PC-3 (cell line): ENCODE results near the gene SEC23IP. TPM values are rescaled to one million over a fixed set of nuclear protein-coding genes. Genes with fewer than 3 reads are reported as not detected.

Experiments
- ATAC-seq: fragments of 200-7000 bp; cut with Tn5 transposase; 2 replicates; pipeline ENCODE4 v1.9.1; 2020; ENCODE audit warnings: mild to moderate bottlenecking, moderate library complexity
- BruUV-seq: library from RNA; stranded (reverse); fragments of 400-500 nt; replicated peaks from 2 replicates; lab custom pipeline; 2021; lab: Mats Ljungman, UMichigan
- CTCF ChIA-PET: fragments of 300-600 bp; sonication (Branson Sonifier 250); formaldehyde crosslinking; loops from one replicate; lab custom pipeline; 2022; ENCODE audit warnings: antibody characterized with exemption; lab: Charles Lee
- POLR2A ChIA-PET: fragments of 300-600 bp; sonication (Branson Sonifier 250); formaldehyde crosslinking; loops from one replicate; lab custom pipeline; 2022; ENCODE audit warnings: antibody characterized with exemption; ENCODE audit not compliant: unreplicated experiment; lab: Charles Lee
- DNase-seq: peaks from one replicate; pipeline ENCODE4 v3.0.0-alpha.2; 2015
- H2AFZ ChIP-seq: fragments of 300-600 bp; sonication (generic); 2 replicates; pipeline ENCODE4 v1.6.0; 2016; ENCODE audit warnings: antibody characterized with exemption, low read length
- H3F3A ChIP-seq: fragments of 300-600 bp; sonication (generic); one replicate; pipeline ENCODE4 v1.6.0; 2017; ENCODE audit warnings: antibody characterized with exemption, low read length, control low read depth, mild to moderate bottlenecking; ENCODE audit not compliant: unreplicated experiment
- H3K27ac ChIP-seq: fragments of 300-600 bp; sonication (generic); 2 replicates; pipeline ENCODE4 v1.5.1; 2016; ENCODE audit warnings: mild to moderate bottlenecking, low read length
- H3K27me3 ChIP-seq: fragments of 300-600 bp; sonication (generic); 2 replicates; pipeline ENCODE4 v1.6.1; 2016; ENCODE audit warnings: low read length, mixed read lengths
- H3K36me3 ChIP-seq: fragments of 300-600 bp; sonication (generic); 2 replicates; pipeline ENCODE4 v1.6.1; 2016; ENCODE audit warnings: low read depth, mixed run types, low read length, mixed read lengths
- H3K4me1 ChIP-seq: fragments of 300-600 bp; sonication (generic); 2 replicates; pipeline ENCODE4 v1.5.1; 2016; ENCODE audit warnings: low read length; ENCODE audit not compliant: insufficient read depth
- H3K4me2 ChIP-seq: fragments of 300-600 bp; sonication (generic); 2 replicates; pipeline ENCODE4 v1.6.0; 2016; ENCODE audit warnings: low read length
- H3K4me3 ChIP-seq: fragments of 300-600 bp; sonication (generic); 2 replicates; pipeline ENCODE4 v1.5.1; 2016; ENCODE audit warnings: mild to moderate bottlenecking, low read length, mixed read lengths
- H3K79me2 ChIP-seq: fragments of 300-600 bp; sonication (generic); 2 replicates; pipeline ENCODE4 v1.6.1; 2017; ENCODE audit warnings: low read length, mixed read lengths
- H3K9ac ChIP-seq: fragments of 300-600 bp; sonication (generic); 2 replicates; pipeline ENCODE4 v1.6.0; 2016; ENCODE audit warnings: mild to moderate bottlenecking, low read length
- H3K9me2 ChIP-seq: fragments of 300-600 bp; sonication (generic); replicated peaks from 2 replicates; pipeline ENCODE4 v1.6.1; 2016; ENCODE audit warnings: mixed run types, low read length, mixed read lengths
- H3K9me3 ChIP-seq: fragments of 300-600 bp; sonication (generic); 2 replicates; pipeline ENCODE4 v1.6.1; 2016; ENCODE audit warnings: low read length, mixed read lengths
- H4K20me1 ChIP-seq: fragments of 300-600 bp; sonication (generic); 2 replicates; pipeline ENCODE4 v1.6.1; 2016; ENCODE audit warnings: low read length, mixed read lengths
- CTCF ChIP-seq: fragments of 300-600 bp; sonication (generic); conservative IDR thresholded peaks from 2 replicates; pipeline ENCODE4 v1.5.1; 2017; ENCODE audit warnings: antibody characterized with exemption, low read depth, mild to moderate bottlenecking, low read length
- EZH2 ChIP-seq: fragments of 300-600 bp; sonication (generic); IDR thresholded peaks from one replicate; pipeline ENCODE4 v1.6.1; 2017; ENCODE audit warnings: antibody characterized with exemption, mild to moderate bottlenecking, low read length; ENCODE audit not compliant: unreplicated experiment
- EZH2phosphoT487 ChIP-seq: fragments of 300-600 bp; sonication (generic); IDR thresholded peaks from 2 replicates; pipeline ENCODE4 v1.6.1; 2018; ENCODE audit warnings: mild to moderate bottlenecking, antibody characterized with exemption, low read length, borderline replicate concordance
- intact Hi-C: fragments of 100-400 bp; cut with micrococcal nuclease; formaldehyde crosslinking; loops from 2 replicates; pipeline ENCODE4 v1.9.0; 2023
- total RNA-seq: library from RNA; depleted of rRNA; stranded (reverse); fragments of >200 nt; gene quantifications from 2 replicates; pipeline ENCODE4 v1.2.3, GENCODE V29; 2014

The SEC23IP gene
- total RNA-seq, 1 experiment from 2014 or later, result 42.7 TPM

GRCh38 chr10:119969609-119970008 lies 77.1 kb downstream of the SEC23IP start:
- Histone ChIP-seq H2AFZ (no peak overlapping the region), H3K27me3 (no peaks in the 10 kb centered on the region), H3K27ac (no peak overlapping the region), H3K4me2 (no peak overlapping the region), H3K9me3 (0 out of 2 replicates have a peak, but pooled peaks cover 4% of the 10 kb centered on the region), H3F3A (no peaks in the 10 kb centered on the region), H3K79me2 (no peaks in the 10 kb centered on the region), H3K9me2 (no peaks in the 10 kb centered on the region), H3K4me3 (no peak overlapping the region), H3K4me1 (no peaks in the 10 kb centered on the region), H3K36me3 (no peaks in the 10 kb centered on the region), H4K20me1 (no peaks in the 10 kb centered on the region), H3K9ac (no peak overlapping the region)
- no peak for DNase-seq
- CTCF ChIA-PET, result no interaction called here
- no TSS peak for BruUV-seq
- POLR2A ChIA-PET, result no interaction called here
- no peak for TF ChIP-seq EZH2phosphoT487
- intact Hi-C loops, result no loop called here
- no peak for ATAC-seq

- no peak overlapping the region for H3K9ac ChIP-seq
- DNase-seq (no peak), ATAC-seq (no peak)
- no peaks in the 10 kb centered on the region for H3K9me2 ChIP-seq
- no peaks in the 10 kb centered on the region for H3K27me3 ChIP-seq
- no peak overlapping the region for H2AFZ ChIP-seq
- H3K4me1 ChIP-seq, result no peaks in the 10 kb centered on the region
- H3K27ac ChIP-seq, result no peak overlapping the region
- ChIA-PET CTCF (no interaction called here), POLR2A (no interaction called here)
- H3F3A ChIP-seq, result no peaks in the 10 kb centered on the region
- no peak overlapping the region for H3K4me3 ChIP-seq
- no peak overlapping the region for H3K4me2 ChIP-seq
- H3K9me3 ChIP-seq, result 0 out of 2 replicates have a peak, but pooled peaks cover 4% of the 10 kb centered on the region
- TF ChIP-seq EZH2 (no peak), CTCF (no peak), EZH2phosphoT487 (no peak)
- no TSS peak for BruUV-seq
- no peaks in the 10 kb centered on the region for H3K79me2 ChIP-seq
- intact Hi-C loops, result no loop called here
- no peaks in the 10 kb centered on the region for H3K36me3 ChIP-seq
- H4K20me1 ChIP-seq, result no peaks in the 10 kb centered on the region
These were observed 77.6 kb downstream of the SEC23IP start for GRCh38 chr10:119970107-119970506.

GRCh38 chr10:119970963-119971362 lies 78.4 kb downstream of the SEC23IP start:
- no peaks in the 10 kb centered on the region for H3K27me3 ChIP-seq
- no peaks in the 10 kb centered on the region for H3K79me2 ChIP-seq
- ChIA-PET POLR2A (no interaction called here), CTCF (no interaction called here)
- H3K27ac ChIP-seq, result no peak overlapping the region
- no peaks in the 10 kb centered on the region for H3K4me1 ChIP-seq
- no peak for TF ChIP-seq EZH2phosphoT487
- TF ChIP-seq CTCF, result no peak
- TF ChIP-seq EZH2, result no peak
- H3K4me2 ChIP-seq, result no peak overlapping the region
- intact Hi-C loops, result no loop called here
- no peak for ATAC-seq
- H2AFZ ChIP-seq, result no peak overlapping the region
- no peaks in the 10 kb centered on the region for H3K9me2 ChIP-seq
- H3K4me3 ChIP-seq, result no peak overlapping the region
- H3K9me3 ChIP-seq, result 0 out of 2 replicates have a peak, but pooled peaks cover 4% of the 10 kb centered on the region
- no peak overlapping the region for H3K9ac ChIP-seq
- BruUV-seq, result no TSS peak
- no peaks in the 10 kb centered on the region for H4K20me1 ChIP-seq
- no peaks in the 10 kb centered on the region for H3K36me3 ChIP-seq
- no peak for DNase-seq
- no peaks in the 10 kb centered on the region for H3F3A ChIP-seq
